Measurements from ENCODE around the gene TRPV5. TPM values are rescaled to one million over a fixed set of nuclear protein-coding genes. Genes with fewer than 3 reads are reported as not detected.

TRPV5 gene
- total RNA-seq, 2 donors from 2014 or later, result not detected

- Histone ChIP-seq H3K27me3 (no peaks in the 10 kb centered on the region), H3K36me3 (no peaks in the 10 kb centered on the region), H3K9ac (ENCODE audit: low read depth in 2 of 2, low read length in 2 of 2) (no peak overlapping the region), H3K9me3 (no peaks in the 10 kb centered on the region), H3K27ac (no peak overlapping the region), H3K4me3 (no peak overlapping the region), H3K4me1 (no peaks in the 10 kb centered on the region)
- DNase-seq, result no peak
- TF ChIP-seq CTCF (IDR thresholded peaks at IDR 0.05), result no peak
- intact Hi-C loops (cut with DNase I), result no loop called here
Observed at GRCh38 chr7:142901426-142902259, 31.9 kb downstream of the TRPV5 start.

GRCh38 chr7:142899661-142900060 is 33.9 kb downstream of the TRPV5 start:
- no peak overlapping the region for H3K27ac ChIP-seq
- H3K27me3 ChIP-seq, result no peaks in the 10 kb centered on the region
- no peak overlapping the region for H3K9ac ChIP-seq (ENCODE audit: low read depth in 2 of 2, low read length in 2 of 2)
- no peak for DNase-seq
- intact Hi-C loops (cut with DNase I), result no loop called here
- no peaks in the 10 kb centered on the region for H3K4me1 ChIP-seq
- H3K36me3 ChIP-seq, result no peaks in the 10 kb centered on the region
- no peaks in the 10 kb centered on the region for H3K9me3 ChIP-seq
- TF ChIP-seq CTCF (IDR thresholded peaks at IDR 0.05), result no peak
- H3K4me3 ChIP-seq, result no peak overlapping the region

- no peak for TF ChIP-seq CTCF (IDR thresholded peaks at IDR 0.05)
- DNase-seq, result no peak
Observed at GRCh38 chr7:142898377-142899170, 35.0 kb downstream of the TRPV5 start.

GRCh38 chr7:142897691-142898090 is 35.9 kb downstream of the TRPV5 start:
- TF ChIP-seq CTCF (IDR thresholded peaks at IDR 0.05), result no peak
- Histone ChIP-seq H3K9ac (ENCODE audit: low read depth in 2 of 2, low read length in 2 of 2) (no peak overlapping the region), H3K27ac (no peak overlapping the region), H3K4me1 (no peaks in the 10 kb centered on the region), H3K27me3 (no peaks in the 10 kb centered on the region), H3K36me3 (no peaks in the 10 kb centered on the region), H3K4me3 (no peak overlapping the region), H3K9me3 (no peaks in the 10 kb centered on the region)
- intact Hi-C loops (cut with DNase I), result no loop called here
- DNase-seq, result no peak

More at GRCh38 chr7:142898377-142899170, 35.0 kb downstream of the TRPV5 start:
- no peak overlapping the region for H3K4me3 ChIP-seq
- H3K36me3 ChIP-seq, result no peaks in the 10 kb centered on the region
- no peaks in the 10 kb centered on the region for H3K9me3 ChIP-seq
- intact Hi-C loops (cut with DNase I), result no loop called here
- H3K27me3 ChIP-seq, result no peaks in the 10 kb centered on the region
- no peak overlapping the region for H3K27ac ChIP-seq
- H3K4me1 ChIP-seq, result no peaks in the 10 kb centered on the region
- H3K9ac ChIP-seq (ENCODE audit: low read depth in 2 of 2, low read length in 2 of 2), result no peak overlapping the region

GRCh38 chr7:142896741-142897379 is 36.7 kb downstream of the TRPV5 start:
- Histone ChIP-seq H3K27ac (no peak overlapping the region), H3K9me3 (no peaks in the 10 kb centered on the region), H3K36me3 (no peaks in the 10 kb centered on the region), H3K27me3 (no peaks in the 10 kb centered on the region), H3K4me1 (no peaks in the 10 kb centered on the region), H3K9ac (ENCODE audit: low read depth in 2 of 2, low read length in 2 of 2) (no peak overlapping the region), H3K4me3 (no peak overlapping the region)
- no peak for TF ChIP-seq CTCF (IDR thresholded peaks at IDR 0.05)
- intact Hi-C loops (cut with DNase I), result no loop called here
- DNase-seq, result no peak
